ENCODE data around the gene OARD1.
"Not testable (repeated sequence)": the region's sequence is repeated elsewhere in the genome, so short reads cannot be mapped to it uniquely, and the experiment has no call there.

Gene OARD1

DNA sequence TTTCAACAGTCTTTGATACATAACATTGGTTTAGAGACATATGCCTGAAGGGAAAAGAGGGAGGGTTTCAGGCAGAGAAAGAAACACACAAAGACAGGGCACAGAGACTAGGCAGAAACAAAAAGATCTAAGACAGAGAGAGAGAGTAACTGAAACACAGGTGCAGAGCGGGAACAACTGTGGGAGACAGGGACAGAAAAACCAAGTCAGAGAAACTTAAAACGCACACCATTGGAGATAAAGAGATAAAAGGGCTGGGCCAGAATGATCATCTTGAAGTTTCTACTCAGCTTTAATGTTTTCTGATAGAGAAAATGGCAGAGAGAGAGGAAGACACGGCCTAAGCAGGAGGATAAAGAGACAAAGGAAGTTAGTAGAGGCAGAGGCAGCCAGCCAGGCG lies 44.9 kb downstream of the OARD1 start:
- no peak for DNase-seq (ENCODE audit: low spot score)

DNA sequence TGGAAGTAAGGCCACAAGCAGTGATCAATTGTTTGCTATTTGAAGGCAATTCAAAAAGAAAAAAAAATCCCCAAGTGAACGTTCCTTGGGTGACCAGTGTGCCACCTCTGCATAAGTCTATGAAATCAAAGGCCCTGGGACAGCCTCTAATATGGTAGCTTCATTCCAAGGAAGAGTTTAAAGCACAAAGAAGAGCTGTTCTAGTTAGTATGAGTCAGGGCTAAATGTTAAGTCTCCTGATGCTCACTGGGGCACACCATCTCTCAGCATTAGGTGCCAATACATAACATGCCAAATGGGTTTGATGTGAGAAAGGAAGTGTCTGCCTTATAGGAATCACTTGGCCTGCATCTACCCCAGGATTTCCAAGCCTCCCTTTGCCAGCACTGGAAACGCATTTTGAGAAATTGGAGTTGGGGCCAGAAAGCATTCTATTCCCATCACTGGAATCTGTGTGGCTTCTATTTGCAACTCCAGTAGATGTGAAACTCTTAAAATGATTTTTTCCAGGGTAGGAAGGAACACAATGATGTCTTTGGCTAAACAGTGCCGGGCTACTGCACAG lies 46.1 kb downstream of the OARD1 start:
- DNase-seq (ENCODE audit: low spot score), result no peak

DNA sequence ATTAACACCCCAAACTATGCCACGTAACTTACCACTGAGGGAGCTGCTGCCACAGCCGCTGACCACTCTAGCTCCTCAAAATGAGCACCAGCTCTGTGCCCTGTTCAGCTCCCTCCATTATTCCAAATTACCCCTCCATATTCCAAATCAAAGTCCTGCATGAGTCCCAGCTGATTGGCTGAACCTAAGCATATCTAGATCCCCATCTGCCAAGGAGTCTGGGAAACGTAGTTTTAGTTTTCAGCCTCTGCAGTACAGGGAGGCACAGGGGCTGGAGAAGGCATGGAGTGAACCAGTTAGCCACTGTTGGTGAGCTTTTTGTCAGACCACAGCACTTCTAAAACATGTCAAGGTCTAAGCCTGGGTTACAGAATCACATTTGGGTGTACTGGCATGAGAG lies 49.0 kb downstream of the OARD1 start:
- no peak for DNase-seq (ENCODE audit: low spot score)

DNA sequence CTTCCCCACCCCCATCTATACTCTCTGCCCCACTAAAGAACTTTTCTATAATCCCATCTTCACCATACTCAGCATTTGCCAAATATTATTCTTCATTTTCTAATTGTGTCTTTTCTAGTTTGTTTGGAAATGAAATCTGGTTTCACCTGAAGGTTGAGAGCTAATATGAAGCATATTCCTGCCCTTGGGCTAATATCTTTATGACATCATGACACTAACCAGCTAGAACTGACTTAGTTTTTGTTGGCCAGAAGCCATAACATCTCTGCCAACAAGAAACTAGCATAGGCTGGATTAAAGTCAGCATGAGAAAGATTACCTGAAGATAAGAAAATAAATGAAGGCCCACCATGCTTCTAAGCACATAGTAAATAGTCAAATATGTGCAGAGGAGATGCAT lies 49.9 kb downstream of the OARD1 start:
- peak; percentile 46 for DNase-seq (ENCODE audit: low spot score)

DNA sequence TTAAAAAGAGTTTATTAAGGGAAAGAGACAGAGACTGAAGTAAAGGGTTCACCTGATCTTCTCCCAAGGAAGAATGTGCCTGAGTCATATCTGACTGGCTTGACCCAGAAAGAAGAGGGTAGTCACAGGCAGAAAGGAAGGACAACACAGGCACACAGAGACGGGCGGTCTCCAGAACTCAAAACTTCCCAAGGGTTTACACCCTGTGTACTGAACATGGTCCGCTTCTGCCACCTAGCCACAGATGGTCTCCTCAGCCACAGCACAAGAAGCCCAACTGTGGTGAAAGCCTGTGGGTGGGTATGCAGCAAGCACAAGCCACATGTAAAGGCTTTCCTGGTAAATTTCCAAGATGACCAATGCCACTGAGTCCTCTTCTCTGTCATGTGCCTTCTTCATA lies 50.3 kb downstream of the OARD1 start:
- peak; percentile 80 for DNase-seq (ENCODE audit: low spot score)

DNA sequence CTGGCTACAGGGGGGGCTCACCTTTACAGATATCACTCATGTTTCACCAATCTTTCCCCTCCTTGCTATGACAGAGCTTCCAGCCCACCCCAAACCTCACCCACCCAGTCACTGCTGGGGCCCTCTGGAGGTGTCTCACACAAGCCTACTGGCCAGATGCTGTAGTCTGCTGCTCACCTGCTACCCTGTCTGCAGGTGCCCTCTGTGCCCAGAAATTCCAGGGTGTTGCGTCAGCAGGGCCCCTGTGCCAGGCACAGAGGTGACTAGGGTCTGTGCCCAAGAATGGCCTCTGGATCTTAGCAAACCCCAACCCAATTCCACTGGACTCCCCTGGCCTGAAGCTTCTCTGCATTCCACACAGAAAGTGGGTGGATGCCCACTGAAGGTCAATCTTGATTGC lies 54.5 kb downstream of the OARD1 start:
- DNase-seq (ENCODE audit: low spot score), result no peak

DNA sequence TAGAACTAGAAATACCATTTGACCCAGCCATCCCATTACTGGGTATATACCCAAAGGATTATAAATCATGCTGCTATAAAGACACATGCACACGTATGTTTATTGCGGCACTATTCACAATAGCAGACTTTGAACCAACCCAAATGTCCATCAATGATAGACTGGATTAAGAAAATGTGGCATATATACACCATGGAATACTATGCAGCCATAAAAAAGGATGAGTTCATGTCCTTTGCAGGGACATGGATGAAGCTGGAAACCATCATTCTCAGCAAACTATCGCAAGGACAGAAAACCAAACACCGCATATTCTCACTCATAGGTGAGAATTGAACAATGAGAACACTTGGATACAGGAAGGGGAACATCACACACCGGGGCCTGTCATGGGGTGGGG lies 56.3 kb downstream of the OARD1 start:
- not testable (repeated sequence) for DNase-seq (ENCODE audit: low spot score)

DNA sequence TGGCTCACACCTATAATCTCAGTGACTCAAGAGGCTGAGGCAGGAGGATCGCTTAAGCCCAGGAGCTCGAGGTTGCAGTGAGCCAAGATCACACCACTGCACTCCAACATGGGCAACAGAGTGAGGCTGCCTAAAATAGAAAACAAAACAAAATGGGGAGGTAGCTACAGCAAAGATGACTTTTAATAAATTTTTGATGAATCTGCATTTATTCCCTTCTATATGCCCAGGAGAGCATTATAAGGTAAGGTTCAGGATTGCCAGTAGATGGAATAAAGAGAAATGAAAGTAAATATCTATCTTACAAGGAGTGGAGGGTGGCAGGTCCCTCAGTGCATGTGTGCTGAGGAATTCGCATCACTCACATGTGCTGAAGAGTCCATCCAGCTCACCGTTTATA lies 57.4 kb downstream of the OARD1 start:
- DNase-seq (ENCODE audit: low spot score), result no peak

Measured in kidney tubule cell (primary cell).